IMR-90 (cell line): ENCODE measurements around the gene CWC27.

Experiments used
- NFE2L2 ChIP-seq: fragments of 150-350 bp; IDR thresholded peaks from 2 replicates; pipeline ENCODE4 v1.6.1; 2016; ENCODE audit warnings: low read depth, mild to moderate bottlenecking, low read length
- POLR2A ChIP-seq: IDR thresholded peaks from 2 replicates; pipeline ENCODE4 v1.6.1; 2012; ENCODE audit warnings: mild to moderate bottlenecking, low read depth, low read length
- TF ChIP-seq, protein P1 (sequence below): conservative IDR thresholded peaks from 2 replicates; pipeline ENCODE4 v1.5.1; 2012; ENCODE audit warnings: mild to moderate bottlenecking, low read depth, low read length, improper control_type of control experiment

- TF ChIP-seq POLR2A (no peak), NFE2L2 (no peak)
- TF ChIP-seq, protein P1, sequence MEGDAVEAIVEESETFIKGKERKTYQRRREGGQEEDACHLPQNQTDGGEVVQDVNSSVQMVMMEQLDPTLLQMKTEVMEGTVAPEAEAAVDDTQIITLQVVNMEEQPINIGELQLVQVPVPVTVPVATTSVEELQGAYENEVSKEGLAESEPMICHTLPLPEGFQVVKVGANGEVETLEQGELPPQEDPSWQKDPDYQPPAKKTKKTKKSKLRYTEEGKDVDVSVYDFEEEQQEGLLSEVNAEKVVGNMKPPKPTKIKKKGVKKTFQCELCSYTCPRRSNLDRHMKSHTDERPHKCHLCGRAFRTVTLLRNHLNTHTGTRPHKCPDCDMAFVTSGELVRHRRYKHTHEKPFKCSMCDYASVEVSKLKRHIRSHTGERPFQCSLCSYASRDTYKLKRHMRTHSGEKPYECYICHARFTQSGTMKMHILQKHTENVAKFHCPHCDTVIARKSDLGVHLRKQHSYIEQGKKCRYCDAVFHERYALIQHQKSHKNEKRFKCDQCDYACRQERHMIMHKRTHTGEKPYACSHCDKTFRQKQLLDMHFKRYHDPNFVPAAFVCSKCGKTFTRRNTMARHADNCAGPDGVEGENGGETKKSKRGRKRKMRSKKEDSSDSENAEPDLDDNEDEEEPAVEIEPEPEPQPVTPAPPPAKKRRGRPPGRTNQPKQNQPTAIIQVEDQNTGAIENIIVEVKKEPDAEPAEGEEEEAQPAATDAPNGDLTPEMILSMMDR, result no peak
Measured at GRCh38 chr5:64972591-64972990, 203.9 kb downstream of the CWC27 start.
